MG63 (cell line): Measurements from ENCODE around the gene ORAI3. TPM values are rescaled to one million over a fixed set of nuclear protein-coding genes. Genes with fewer than 3 reads are reported as not detected.

Experiments used
- DNase-seq: peaks from one replicate; pipeline ENCODE4 v3.0.0-alpha.2; 2020
- H3K27me3 ChIP-seq: fragments of 250-450 bp; sonication (Bioruptor Pico); 2 replicates; pipeline ENCODE4 v1.5.1; 2020; ENCODE audit warnings: mild to moderate bottlenecking, moderate library complexity
- H3K36me3 ChIP-seq: fragments of 250-450 bp; sonication (Bioruptor Pico); 2 replicates; pipeline ENCODE4 v1.5.1; 2020; ENCODE audit warnings: mild to moderate bottlenecking, moderate library complexity
- H3K4me3 ChIP-seq: fragments of 250-450 bp; sonication (Bioruptor Pico); 2 replicates; pipeline ENCODE4 v1.5.1; 2020; ENCODE audit warnings: mild to moderate bottlenecking, moderate library complexity
- H3K9me3 ChIP-seq: fragments of 250-450 bp; sonication (Bioruptor Pico); 2 replicates; pipeline ENCODE4 v1.5.1; 2020; ENCODE audit warnings: mild to moderate bottlenecking, moderate library complexity
- total RNA-seq: library from RNA; depleted of rRNA; stranded (reverse); fragments of >200 nt; shearing (Covaris generic); gene quantifications from 2 replicates; pipeline ENCODE4 v1.2.3, GENCODE V29; 2014; ENCODE audit warnings: low replicate concordance

Gene ORAI3
- total RNA-seq, 1 experiment from 2014 or later, result 4.2 TPM

GRCh38 chr16:30991052-30991451 lies 42.2 kb downstream of the ORAI3 start:
- DNase-seq, result no peak
- Histone ChIP-seq H3K36me3 (peaks cover 5% of the 10 kb centered on the region), H3K27me3 (no peaks in the 10 kb centered on the region), H3K4me3 (no peak overlapping the region), H3K9me3 (no peaks in the 10 kb centered on the region)

- Histone ChIP-seq H3K4me3 (no peak overlapping the region), H3K9me3 (no peaks in the 10 kb centered on the region), H3K36me3 (no peaks in the 10 kb centered on the region), H3K27me3 (no peaks in the 10 kb centered on the region)
- no peak for DNase-seq
Measured at GRCh38 chr16:30992276-30992780, 43.5 kb downstream of the ORAI3 start.

GRCh38 chr16:30992931-30993816 lies 44.3 kb downstream of the ORAI3 start:
- H3K36me3 ChIP-seq, result no peaks in the 10 kb centered on the region
- no peak overlapping the region for H3K4me3 ChIP-seq
- H3K9me3 ChIP-seq, result no peaks in the 10 kb centered on the region
- no peak for DNase-seq
- no peaks in the 10 kb centered on the region for H3K27me3 ChIP-seq

GRCh38 chr16:30995927-30996323 lies 47.1 kb downstream of the ORAI3 start:
- Histone ChIP-seq H3K36me3 (no peaks in the 10 kb centered on the region), H3K27me3 (no peaks in the 10 kb centered on the region), H3K4me3 (no peak overlapping the region), H3K9me3 (no peaks in the 10 kb centered on the region)
- DNase-seq, result no peak

GRCh38 chr16:30996324-30996984 lies 47.6 kb downstream of the ORAI3 start:
- H3K36me3 ChIP-seq, result no peaks in the 10 kb centered on the region
- H3K4me3 ChIP-seq, result peak overlapping the region; percentile 46
- no peak for DNase-seq
- no peaks in the 10 kb centered on the region for H3K9me3 ChIP-seq
- H3K27me3 ChIP-seq, result no peaks in the 10 kb centered on the region

GRCh38 chr16:30996985-30997724 lies 48.3 kb downstream of the ORAI3 start:
- H3K27me3 ChIP-seq, result no peaks in the 10 kb centered on the region
- H3K4me3 ChIP-seq, result peak overlapping the region; percentile 46
- no peaks in the 10 kb centered on the region for H3K9me3 ChIP-seq
- DNase-seq, result peak; percentile 83
- H3K36me3 ChIP-seq, result no peaks in the 10 kb centered on the region

- Histone ChIP-seq H3K9me3 (no peaks in the 10 kb centered on the region), H3K27me3 (no peaks in the 10 kb centered on the region), H3K36me3 (no peaks in the 10 kb centered on the region), H3K4me3 (peak overlapping the region; percentile 46)
- DNase-seq, result peak; percentile 91
Measured at GRCh38 chr16:30997725-30998711, 49.1 kb downstream of the ORAI3 start.

GRCh38 chr16:30998852-30999761 lies 50.2 kb downstream of the ORAI3 start:
- H3K9me3 ChIP-seq, result no peaks in the 10 kb centered on the region
- DNase-seq, result peak; percentile 72
- no peaks in the 10 kb centered on the region for H3K27me3 ChIP-seq
- no peaks in the 10 kb centered on the region for H3K36me3 ChIP-seq
- no peak overlapping the region for H3K4me3 ChIP-seq

- DNase-seq, result no peak
- no peak overlapping the region for H3K4me3 ChIP-seq
- no peaks in the 10 kb centered on the region for H3K9me3 ChIP-seq
- no peaks in the 10 kb centered on the region for H3K36me3 ChIP-seq
- no peaks in the 10 kb centered on the region for H3K27me3 ChIP-seq
Measured at GRCh38 chr16:31000671-31001382, 52.0 kb downstream of the ORAI3 start.

GRCh38 chr16:31001507-31002249 lies 52.8 kb downstream of the ORAI3 start:
- Histone ChIP-seq H3K4me3 (no peak overlapping the region), H3K36me3 (no peaks in the 10 kb centered on the region), H3K9me3 (no peaks in the 10 kb centered on the region), H3K27me3 (no peaks in the 10 kb centered on the region)
- DNase-seq, result no peak

GRCh38 chr16:31002250-31002700 lies 53.4 kb downstream of the ORAI3 start:
- Histone ChIP-seq H3K36me3 (no peaks in the 10 kb centered on the region), H3K27me3 (no peaks in the 10 kb centered on the region), H3K4me3 (no peak overlapping the region), H3K9me3 (no peaks in the 10 kb centered on the region)
- DNase-seq, result no peak

GRCh38 chr16:31002862-31003341 lies 54.0 kb downstream of the ORAI3 start:
- Histone ChIP-seq H3K4me3 (no peak overlapping the region), H3K27me3 (no peaks in the 10 kb centered on the region), H3K9me3 (no peaks in the 10 kb centered on the region), H3K36me3 (no peaks in the 10 kb centered on the region)
- DNase-seq, result no peak

GRCh38 chr16:31003744-31004143 lies 54.9 kb downstream of the ORAI3 start:
- DNase-seq, result no peak
- H3K9me3 ChIP-seq, result no peaks in the 10 kb centered on the region
- no peaks in the 10 kb centered on the region for H3K27me3 ChIP-seq
- H3K36me3 ChIP-seq, result no peaks in the 10 kb centered on the region
- H3K4me3 ChIP-seq, result no peak overlapping the region
